Fibroblast of skin of left quadriceps (primary cell): Measurements from ENCODE around the gene HNRNPU.

Source experiments
- DNase-seq, 2 experiments: peaks; one replicate each; pipeline ENCODE4 v3.0.0-alpha.2; 2013; ENCODE audit warnings: low read depth in 2 of 2

HNRNPU gene

DNA sequence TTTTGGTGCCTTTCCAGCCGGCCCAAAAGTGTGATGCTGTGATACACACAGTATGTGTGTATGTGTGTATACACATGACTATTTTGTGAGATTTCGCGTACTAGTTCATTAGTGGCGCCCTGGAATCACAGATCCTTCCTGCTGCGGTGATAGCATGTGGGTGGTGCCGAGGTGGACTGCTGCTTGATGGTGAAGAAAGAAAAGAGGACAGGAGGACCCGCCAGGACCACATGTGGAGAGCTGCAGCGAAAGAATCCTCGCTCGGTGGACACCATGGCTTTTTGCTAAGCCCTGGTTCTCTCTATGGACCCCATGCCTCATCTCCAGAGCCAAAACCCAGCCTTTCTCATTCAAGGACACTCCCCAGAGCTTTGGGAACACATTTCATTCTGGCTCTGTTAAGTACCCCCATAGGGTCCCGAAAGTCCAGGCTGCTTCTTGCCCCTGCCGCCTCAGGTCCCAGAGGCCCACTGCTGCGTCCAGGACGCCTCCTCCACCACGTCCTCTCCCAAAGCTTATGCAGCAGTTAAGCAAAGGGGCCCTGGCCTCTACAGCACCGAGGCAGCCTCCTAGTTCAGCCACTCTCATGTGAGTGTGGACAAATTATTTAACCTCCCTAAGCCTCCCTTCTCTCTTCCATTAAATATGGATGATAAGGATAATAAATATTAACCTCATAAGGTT, 61.6 kb downstream of the HNRNPU start:
- no peak for DNase-seq

- no peak for DNase-seq
Observed at GRCh38 chr1:244802041-244802440, 62.3 kb downstream of the HNRNPU start.

DNA sequence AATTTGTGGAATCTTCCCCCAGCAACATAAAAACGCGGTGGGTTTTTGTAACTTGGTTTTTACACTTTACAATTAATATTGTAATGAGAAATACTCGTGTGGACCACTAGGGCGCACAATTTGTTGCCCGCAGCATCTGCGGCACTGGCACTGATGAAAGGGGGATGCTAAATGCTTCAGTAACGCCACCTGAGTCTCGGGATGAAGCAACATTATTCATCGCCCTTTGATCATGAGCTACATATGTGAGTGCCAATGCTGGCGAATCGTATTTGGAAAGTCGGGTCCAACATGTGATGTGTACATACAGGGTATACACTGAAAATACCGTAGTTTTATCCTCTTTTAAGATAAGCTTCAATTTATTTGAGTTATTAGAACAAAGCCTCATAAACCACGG, 63.1 kb downstream of the HNRNPU start:
- DNase-seq, result no peak

DNA sequence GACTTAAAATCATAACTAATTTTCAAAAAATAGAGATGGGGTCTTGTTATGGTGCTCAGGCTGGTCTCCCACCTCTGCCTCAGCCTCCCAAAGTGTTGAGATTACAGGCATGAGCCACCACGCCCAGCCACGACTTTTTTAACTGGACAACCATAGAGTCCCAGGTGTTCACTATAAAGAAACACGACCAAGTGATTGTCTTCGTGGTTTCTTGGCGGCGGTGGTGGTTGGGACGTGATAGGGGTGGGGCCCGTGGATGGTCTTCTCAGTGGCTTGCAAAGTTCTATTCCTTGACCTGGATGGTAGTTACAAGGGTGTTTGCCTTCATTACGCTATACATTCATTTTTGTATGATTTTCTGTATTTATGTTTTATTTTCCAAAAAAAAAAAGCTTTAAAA, 63.5 kb downstream of the HNRNPU start:
- no peak for DNase-seq
